ENCODE measurements around the gene PLCZ1.

Gene PLCZ1

DNA sequence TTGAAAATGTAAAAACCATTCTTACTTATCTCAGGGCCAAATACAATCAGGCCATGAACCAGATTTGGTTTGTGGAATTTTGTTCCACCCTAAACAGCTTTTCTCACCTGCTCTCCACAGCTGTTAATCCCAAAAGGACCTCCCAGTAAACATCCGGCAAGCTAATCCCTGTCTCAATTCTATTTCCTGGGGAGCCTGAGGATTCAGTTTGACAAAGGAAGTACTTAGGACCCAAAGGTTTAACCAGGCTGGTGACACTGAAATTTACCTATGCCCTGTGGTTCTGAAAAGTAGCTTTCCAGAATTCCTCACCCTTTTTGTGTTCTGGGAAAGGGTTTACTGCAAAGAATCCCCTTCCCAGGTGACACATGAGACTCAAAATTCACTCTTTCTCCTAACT is 15.1 kb upstream of the PLCZ1 start:
- TF ChIP-seq, protein P1, sequence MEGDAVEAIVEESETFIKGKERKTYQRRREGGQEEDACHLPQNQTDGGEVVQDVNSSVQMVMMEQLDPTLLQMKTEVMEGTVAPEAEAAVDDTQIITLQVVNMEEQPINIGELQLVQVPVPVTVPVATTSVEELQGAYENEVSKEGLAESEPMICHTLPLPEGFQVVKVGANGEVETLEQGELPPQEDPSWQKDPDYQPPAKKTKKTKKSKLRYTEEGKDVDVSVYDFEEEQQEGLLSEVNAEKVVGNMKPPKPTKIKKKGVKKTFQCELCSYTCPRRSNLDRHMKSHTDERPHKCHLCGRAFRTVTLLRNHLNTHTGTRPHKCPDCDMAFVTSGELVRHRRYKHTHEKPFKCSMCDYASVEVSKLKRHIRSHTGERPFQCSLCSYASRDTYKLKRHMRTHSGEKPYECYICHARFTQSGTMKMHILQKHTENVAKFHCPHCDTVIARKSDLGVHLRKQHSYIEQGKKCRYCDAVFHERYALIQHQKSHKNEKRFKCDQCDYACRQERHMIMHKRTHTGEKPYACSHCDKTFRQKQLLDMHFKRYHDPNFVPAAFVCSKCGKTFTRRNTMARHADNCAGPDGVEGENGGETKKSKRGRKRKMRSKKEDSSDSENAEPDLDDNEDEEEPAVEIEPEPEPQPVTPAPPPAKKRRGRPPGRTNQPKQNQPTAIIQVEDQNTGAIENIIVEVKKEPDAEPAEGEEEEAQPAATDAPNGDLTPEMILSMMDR (IDR thresholded peaks at IDR 0.05; ENCODE audit: insufficient read depth, low read depth, low read length, missing control alignments): no peak
- no peak for DNase-seq (ENCODE audit: low read depth)
- no peak overlapping the region for H3K4me3 ChIP-seq (ENCODE audit: low read depth, low read length)

- TF ChIP-seq, protein P1 (IDR thresholded peaks at IDR 0.05; ENCODE audit: insufficient read depth, low read depth, low read length, missing control alignments): no peak
- no peak for DNase-seq (ENCODE audit: low read depth)
- no peak overlapping the region for H3K4me3 ChIP-seq (ENCODE audit: low read depth, low read length)
Measured at GRCh38 chr12:18752280-18752920, 14.6 kb upstream of the PLCZ1 start.

- DNase-seq (ENCODE audit: low read depth): no peak
- H3K4me3 ChIP-seq (ENCODE audit: low read depth, low read length): no peak overlapping the region
- TF ChIP-seq, protein P1 (IDR thresholded peaks at IDR 0.05; ENCODE audit: insufficient read depth, low read depth, low read length, missing control alignments): no peak
Measured at GRCh38 chr12:18751866-18752265, 14.1 kb upstream of the PLCZ1 start.

DNA sequence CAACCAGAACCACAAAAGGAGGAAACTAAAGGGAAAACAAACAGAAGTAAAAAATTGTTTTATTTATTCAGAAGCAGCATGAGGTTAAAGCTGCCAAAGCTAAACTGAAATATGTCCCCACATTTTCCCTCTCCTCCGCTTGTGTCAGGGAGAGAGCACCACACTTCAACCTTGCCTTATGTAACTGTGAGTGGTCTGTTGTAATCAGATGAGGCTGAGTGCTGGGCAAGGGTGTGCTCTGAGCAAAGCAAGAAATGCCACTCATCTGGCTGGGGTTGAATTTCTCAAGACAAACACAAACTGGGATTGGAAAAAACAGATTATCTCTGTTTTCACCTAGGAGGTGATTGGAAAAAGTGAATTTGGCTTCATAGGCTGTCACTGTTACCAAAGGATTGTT is 12.3 kb upstream of the PLCZ1 start:
- TF ChIP-seq, protein P1 (IDR thresholded peaks at IDR 0.05; ENCODE audit: insufficient read depth, low read depth, low read length, missing control alignments): no peak
- no peak overlapping the region for H3K4me3 ChIP-seq (ENCODE audit: low read depth, low read length)
- DNase-seq (ENCODE audit: low read depth): no peak

DNA sequence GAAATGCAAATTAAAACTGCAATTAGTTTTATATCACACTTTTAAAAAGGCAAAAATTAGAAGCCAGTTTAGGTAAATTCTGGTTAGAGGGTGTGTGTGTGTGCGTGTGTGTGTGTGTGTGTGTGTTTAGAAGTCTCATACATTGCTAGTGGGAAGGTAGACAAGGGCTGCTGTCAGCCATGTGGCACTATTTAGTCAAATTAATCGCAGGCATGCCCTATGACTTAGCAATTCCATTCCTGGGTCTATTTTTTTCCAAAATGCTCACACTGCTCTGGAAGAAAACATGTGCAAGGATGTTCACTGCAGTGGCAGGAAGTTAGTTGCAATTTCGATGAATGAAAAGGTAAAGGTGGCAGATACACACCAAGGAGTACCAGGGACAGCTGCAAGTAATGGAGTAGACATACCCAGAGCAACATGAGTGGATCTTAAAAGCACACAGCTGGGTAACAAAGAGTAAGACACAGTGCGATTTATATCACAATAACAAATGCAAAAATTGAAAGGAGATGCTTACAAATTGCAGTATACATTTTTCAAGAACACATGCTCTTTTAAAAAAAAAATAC is 11.7 kb upstream of the PLCZ1 start:
- TF ChIP-seq, protein P1 (IDR thresholded peaks at IDR 0.05; ENCODE audit: insufficient read depth, low read depth, low read length, missing control alignments): no peak

DNA sequence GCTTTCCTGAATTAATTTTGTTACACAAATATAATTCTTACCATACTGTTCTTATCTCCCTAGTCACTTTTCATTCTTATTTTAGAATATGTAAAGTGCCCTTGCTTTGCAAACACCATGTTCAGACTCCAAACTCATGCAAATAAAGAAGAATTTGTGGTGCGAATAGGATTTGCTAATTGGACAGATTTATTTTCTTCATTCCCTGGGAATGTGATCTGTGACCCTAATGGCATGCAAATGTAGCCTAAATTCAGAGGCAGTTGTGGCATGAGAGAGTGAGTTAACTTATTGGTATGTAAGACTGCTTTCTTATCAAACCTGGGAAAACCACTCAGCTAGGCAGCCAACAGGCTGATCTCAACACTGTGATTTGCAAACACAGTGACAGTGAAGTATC is 10.1 kb upstream of the PLCZ1 start:
- DNase-seq (ENCODE audit: low read depth): no peak
- TF ChIP-seq, protein P1 (IDR thresholded peaks at IDR 0.05; ENCODE audit: insufficient read depth, low read depth, low read length, missing control alignments): no peak
- no peak overlapping the region for H3K4me3 ChIP-seq (ENCODE audit: low read depth, low read length)

More for the DNA sequence above, 11.7 kb upstream of the PLCZ1 start:
- no peak overlapping the region for H3K4me3 ChIP-seq (ENCODE audit: low read depth, low read length)
- DNase-seq (ENCODE audit: low read depth): no peak

DNA sequence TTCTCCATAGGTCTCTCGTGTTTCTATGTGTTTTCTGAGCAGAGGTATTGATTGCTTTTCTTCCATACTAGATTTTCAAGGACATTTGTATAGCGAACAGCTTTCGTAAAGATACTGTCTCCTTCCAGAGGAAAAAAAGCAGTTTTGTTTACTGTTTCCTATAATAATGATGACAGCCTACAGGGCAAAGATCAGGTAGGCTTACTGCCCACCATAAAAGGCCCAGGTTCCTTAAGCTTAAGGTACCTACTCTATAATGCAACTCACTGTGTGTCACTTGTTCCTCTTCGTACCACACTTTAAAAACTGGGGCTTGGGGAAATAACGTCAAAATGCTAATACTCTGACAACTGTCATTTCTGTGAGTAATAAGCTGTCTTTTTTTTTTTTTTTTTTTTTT is 6.7 kb downstream of the PLCZ1 start:
- TF ChIP-seq, protein P1 (IDR thresholded peaks at IDR 0.05; ENCODE audit: insufficient read depth, low read depth, low read length, missing control alignments): no peak
- H3K4me3 ChIP-seq (ENCODE audit: low read depth, low read length): no peak overlapping the region
- no peak for DNase-seq (ENCODE audit: low read depth)
